Stimulated activated CD8-positive, alpha-beta memory T cell treated with anti-CD3 and anti-CD28 coated beads, Interleukin-15, amount 100 ng/mL, for 24 hours (primary cell): ENCODE data around the gene PSMF1.

Experiments used
- DNase-seq: peaks from one replicate; pipeline ENCODE4 v3.0.0-alpha.2; 2020; ENCODE audit warnings: low read depth

Gene PSMF1

GRCh38 chr20:1164871-1165270 is 46.5 kb downstream of the PSMF1 start:
- no peak for DNase-seq

- DNase-seq = no peak
Observed at GRCh38 chr20:1165521-1165920, 47.1 kb downstream of the PSMF1 start.

- no peak for DNase-seq
Observed at GRCh38 chr20:1165941-1166340, 47.5 kb downstream of the PSMF1 start.

- no peak for DNase-seq
Observed at GRCh38 chr20:1166948-1167720, 48.7 kb downstream of the PSMF1 start.

- DNase-seq = no peak
Observed at GRCh38 chr20:1169224-1169623, 50.8 kb downstream of the PSMF1 start.

- no peak for DNase-seq
Observed at GRCh38 chr20:1171461-1172093, 53.2 kb downstream of the PSMF1 start.

GRCh38 chr20:1173698-1174097 is 55.3 kb downstream of the PSMF1 start:
- no peak for DNase-seq

GRCh38 chr20:1174787-1175186 is 56.4 kb downstream of the PSMF1 start:
- no peak for DNase-seq

- DNase-seq = no peak
Observed at GRCh38 chr20:1177680-1178079, 59.3 kb downstream of the PSMF1 start.

- DNase-seq = no peak
Observed at GRCh38 chr20:1178103-1178502, 59.7 kb downstream of the PSMF1 start.

- DNase-seq = no peak
Observed at GRCh38 chr20:1178623-1179022, 60.2 kb downstream of the PSMF1 start.

- no peak for DNase-seq
Observed at GRCh38 chr20:1180949-1181348, 62.5 kb downstream of the PSMF1 start.

GRCh38 chr20:1182106-1182505 is 63.7 kb downstream of the PSMF1 start:
- DNase-seq = no peak

- DNase-seq = no peak
Observed at GRCh38 chr20:1183153-1183552, 64.8 kb downstream of the PSMF1 start.

GRCh38 chr20:1184260-1184637 is 65.8 kb downstream of the PSMF1 start:
- DNase-seq = no peak

- DNase-seq = no peak
Observed at GRCh38 chr20:1184638-1185315, 66.4 kb downstream of the PSMF1 start, which contains the start of gene TMEM74B. Gene TMEM74B (minus strand): TSS chr20:1184981. CDS start chr20:1183801, 1,180 bp downstream.

GRCh38 chr20:1185316-1185741 is 66.9 kb downstream of the PSMF1 start:
- DNase-seq = no peak

GRCh38 chr20:1185790-1186334 is 67.5 kb downstream of the PSMF1 start:
- peak; percentile 6 for DNase-seq

- no peak for DNase-seq
Observed at GRCh38 chr20:1186367-1186991, 68.1 kb downstream of the PSMF1 start.

GRCh38 chr20:1187605-1188171 is 69.3 kb downstream of the PSMF1 start:
- DNase-seq = no peak

GRCh38 chr20:1188347-1188746 is 69.9 kb downstream of the PSMF1 start:
- no peak for DNase-seq

GRCh38 chr20:1189827-1190226 is 71.4 kb downstream of the PSMF1 start:
- no peak for DNase-seq
